Suprapubic skin (tissue), 3 donors: ENCODE results near the gene CMKLR1.

Source experiments
- POLR2A ChIP-seq, 2 donors: fragments of 450-650 bp; IDR thresholded peaks; one replicate each; pipeline ENCODE4 v1.6.1; 2017; ENCODE audit warnings: antibody characterized with exemption in 2 of 2, mild to moderate bottlenecking in 2 of 2, moderate library complexity in 2 of 2
- TF ChIP-seq, protein P1 (sequence below), 2 donors: fragments of 200-600 bp in 1 of 2; fragments of 450-650 bp in 1 of 2; sonication (generic) in 1 of 2; IDR thresholded peaks; one replicate each; pipeline ENCODE4 v1.5.1; 2016 to 2019; ENCODE audit warnings: antibody characterized with exemption in 2 of 2, mild to moderate bottlenecking in 1 of 2, moderate library complexity in 1 of 2

DNA sequence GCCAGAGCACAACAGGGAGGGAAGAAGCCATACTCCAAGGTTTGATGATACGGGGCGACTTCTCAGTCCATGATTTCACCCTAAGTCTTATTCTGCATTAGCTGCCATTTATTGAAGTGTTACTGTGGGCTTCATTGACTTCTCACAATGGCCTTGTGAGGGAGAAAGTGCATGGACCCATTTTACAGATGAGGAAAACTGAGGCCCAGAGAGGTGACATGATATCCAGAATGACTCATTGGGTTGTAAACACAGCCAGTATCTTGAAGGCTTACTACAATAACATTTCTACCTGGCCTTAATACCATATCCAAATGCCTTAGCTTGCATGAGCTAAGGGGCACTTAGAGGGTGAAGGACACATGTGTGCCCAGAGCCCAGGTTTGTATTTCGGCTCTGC is 100.6 kb downstream of the CMKLR1 start:
- TF ChIP-seq, protein P1, sequence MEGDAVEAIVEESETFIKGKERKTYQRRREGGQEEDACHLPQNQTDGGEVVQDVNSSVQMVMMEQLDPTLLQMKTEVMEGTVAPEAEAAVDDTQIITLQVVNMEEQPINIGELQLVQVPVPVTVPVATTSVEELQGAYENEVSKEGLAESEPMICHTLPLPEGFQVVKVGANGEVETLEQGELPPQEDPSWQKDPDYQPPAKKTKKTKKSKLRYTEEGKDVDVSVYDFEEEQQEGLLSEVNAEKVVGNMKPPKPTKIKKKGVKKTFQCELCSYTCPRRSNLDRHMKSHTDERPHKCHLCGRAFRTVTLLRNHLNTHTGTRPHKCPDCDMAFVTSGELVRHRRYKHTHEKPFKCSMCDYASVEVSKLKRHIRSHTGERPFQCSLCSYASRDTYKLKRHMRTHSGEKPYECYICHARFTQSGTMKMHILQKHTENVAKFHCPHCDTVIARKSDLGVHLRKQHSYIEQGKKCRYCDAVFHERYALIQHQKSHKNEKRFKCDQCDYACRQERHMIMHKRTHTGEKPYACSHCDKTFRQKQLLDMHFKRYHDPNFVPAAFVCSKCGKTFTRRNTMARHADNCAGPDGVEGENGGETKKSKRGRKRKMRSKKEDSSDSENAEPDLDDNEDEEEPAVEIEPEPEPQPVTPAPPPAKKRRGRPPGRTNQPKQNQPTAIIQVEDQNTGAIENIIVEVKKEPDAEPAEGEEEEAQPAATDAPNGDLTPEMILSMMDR (IDR thresholded peaks at IDR 0.05) = no peak
- no peak for TF ChIP-seq POLR2A (IDR thresholded peaks at IDR 0.05)
